ENCODE results near the gene WWOX. TPM values are rescaled to one million over a fixed set of nuclear protein-coding genes. Genes with fewer than 3 reads are reported as not detected.

Gene WWOX
- total RNA-seq, 1 experiment from 2014 or later: 5.3 TPM

DNA sequence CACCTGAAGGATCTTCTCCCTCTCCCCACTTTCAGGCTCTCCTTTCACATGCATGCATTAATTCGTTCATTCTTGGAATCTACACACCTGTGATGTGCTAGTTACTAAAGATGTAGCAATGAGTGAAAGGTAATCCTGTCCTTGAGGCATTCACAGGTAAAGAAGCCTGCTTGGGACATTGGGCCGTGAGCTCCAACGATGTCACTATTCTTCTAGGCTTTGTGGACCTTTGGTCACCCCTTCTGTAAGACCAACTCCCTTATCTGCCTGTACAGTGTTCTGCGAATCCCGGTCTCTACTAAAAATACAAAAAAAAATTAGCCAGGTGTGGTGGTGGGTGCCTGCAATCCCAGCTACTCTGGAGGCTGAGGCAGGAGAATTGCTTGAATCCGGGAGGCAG lies 892.5 kb downstream of the WWOX start:
- in situ Hi-C loops (cut with HindIII; ENCODE audit: low pct_unique_long_range_greater_than_20kb, low sequenced_read_pairs): no loop called here

DNA sequence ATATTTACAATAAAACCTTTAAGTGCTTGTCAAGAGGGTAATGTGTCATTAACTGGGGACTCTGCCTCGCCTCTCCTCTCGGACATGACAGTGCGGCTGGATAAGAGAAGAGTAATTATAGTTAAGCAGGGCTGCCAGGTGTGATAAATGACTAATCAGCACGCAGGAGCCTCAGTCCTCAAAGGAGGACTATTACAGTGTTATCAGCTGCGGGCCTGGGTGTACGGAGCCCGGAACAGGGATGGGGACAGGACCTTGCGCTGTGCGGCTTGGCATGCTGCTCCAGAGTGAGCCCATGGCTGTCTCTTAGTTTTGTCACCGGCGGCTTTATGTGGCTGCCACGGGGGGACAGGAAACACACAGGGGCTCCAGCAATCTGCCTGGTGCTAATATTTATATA lies 893.9 kb downstream of the WWOX start:
- DNase-seq (ENCODE audit: low read depth, low spot score): no peak
- in situ Hi-C loops (cut with HindIII; ENCODE audit: low pct_unique_long_range_greater_than_20kb, low sequenced_read_pairs): no loop called here

More for the DNA sequence above, 892.5 kb downstream of the WWOX start:
- DNase-seq (ENCODE audit: low read depth, low spot score): no peak

DNA sequence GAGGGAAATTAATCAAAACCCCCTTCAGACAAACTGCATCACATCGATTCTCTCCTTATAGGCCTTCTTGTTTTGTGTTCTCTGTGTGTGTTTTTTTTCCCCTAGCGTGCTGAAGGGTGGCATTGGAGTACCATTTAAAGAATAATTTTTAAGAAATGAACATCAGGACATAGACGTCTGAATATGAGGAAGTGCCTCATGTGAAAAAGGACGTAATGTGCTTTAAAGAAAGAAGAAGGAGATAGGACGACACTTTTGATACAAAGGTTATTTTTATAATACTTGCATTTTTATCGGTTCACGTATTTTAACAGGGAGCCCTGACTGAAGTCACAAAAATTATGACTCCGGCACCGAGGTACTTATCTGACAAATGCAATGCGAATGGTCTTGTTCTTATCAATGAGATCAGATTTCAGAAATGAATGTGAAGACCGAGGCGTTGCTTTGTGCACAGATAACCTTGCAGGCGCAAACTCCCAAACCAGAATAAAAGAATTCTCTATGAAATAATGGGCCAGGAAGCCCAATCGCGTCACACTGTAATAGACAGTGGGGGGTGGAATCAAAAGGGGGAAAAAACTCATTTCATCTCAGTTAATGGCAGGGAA lies 894.8 kb downstream of the WWOX start:
- no peak for DNase-seq (ENCODE audit: low read depth, low spot score)

DNA sequence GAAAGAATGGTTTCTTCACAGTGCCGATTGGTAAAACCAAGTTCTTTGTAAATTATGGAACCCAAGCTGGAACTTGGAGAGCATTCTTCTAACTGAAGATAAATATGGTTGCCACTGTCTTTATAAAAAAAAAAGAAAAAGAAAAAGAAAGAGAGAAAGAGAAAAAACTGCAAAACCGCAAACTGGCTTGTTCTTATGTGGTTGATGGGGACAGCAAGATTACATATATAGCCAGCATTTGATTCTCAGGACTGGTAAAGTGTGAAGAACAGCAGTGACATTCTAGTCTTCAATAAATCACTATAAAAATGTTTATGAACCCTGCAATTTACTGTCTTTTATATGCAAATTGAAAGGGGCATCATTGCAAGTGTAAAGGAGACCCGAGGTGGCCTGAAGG lies 896.0 kb downstream of the WWOX start:
- no peak for DNase-seq (ENCODE audit: low read depth, low spot score)
- in situ Hi-C loops (cut with HindIII; ENCODE audit: low pct_unique_long_range_greater_than_20kb, low sequenced_read_pairs): no loop called here

More for the DNA sequence above, 894.8 kb downstream of the WWOX start:
- in situ Hi-C loops (cut with HindIII; ENCODE audit: low pct_unique_long_range_greater_than_20kb, low sequenced_read_pairs): no loop called here

DNA sequence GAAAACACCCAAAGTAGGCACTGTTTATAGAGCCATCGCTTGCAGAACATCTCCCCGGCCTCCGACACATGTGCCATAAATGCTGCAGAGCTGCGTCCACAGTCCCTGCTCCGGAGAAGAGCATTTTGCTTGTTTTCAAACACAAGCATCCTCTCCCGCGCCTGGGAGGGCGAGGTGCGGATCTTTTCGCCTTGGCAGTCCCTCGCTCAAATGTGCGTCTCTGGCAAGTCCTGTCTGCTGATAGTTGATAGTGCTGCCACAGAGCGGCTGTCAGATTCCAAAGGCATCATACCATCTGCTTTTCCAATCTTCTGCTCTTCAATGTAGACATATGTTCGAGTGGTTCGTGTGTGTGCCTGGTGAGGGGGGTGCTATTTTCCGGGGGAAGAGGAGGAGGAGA lies 897.3 kb downstream of the WWOX start:
- no peak for DNase-seq (ENCODE audit: low read depth, low spot score)
- in situ Hi-C loops (cut with HindIII; ENCODE audit: low pct_unique_long_range_greater_than_20kb, low sequenced_read_pairs): no loop called here

DNA sequence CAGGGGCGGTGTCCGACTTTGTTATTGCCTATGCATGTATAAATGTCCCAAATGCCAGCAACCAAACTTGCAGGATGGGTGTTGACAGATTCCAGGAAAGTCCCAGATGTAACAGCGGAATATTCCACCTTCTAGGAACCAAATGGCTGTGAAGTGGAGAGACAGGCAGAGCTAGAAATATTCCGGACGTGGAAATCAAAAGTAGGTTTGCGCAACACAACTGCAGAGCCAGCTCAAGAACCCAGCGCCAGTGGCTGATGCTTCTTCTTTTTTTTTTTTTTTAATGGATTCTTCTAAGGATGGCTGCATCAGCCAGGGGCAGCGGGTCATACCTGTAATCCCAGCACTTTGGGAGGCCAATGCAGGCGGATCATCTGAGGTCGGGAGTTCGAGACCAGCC lies 899.4 kb downstream of the WWOX start:
- DNase-seq (ENCODE audit: low read depth, low spot score): no peak
- in situ Hi-C loops (cut with HindIII; ENCODE audit: low pct_unique_long_range_greater_than_20kb, low sequenced_read_pairs): no loop called here

DNA sequence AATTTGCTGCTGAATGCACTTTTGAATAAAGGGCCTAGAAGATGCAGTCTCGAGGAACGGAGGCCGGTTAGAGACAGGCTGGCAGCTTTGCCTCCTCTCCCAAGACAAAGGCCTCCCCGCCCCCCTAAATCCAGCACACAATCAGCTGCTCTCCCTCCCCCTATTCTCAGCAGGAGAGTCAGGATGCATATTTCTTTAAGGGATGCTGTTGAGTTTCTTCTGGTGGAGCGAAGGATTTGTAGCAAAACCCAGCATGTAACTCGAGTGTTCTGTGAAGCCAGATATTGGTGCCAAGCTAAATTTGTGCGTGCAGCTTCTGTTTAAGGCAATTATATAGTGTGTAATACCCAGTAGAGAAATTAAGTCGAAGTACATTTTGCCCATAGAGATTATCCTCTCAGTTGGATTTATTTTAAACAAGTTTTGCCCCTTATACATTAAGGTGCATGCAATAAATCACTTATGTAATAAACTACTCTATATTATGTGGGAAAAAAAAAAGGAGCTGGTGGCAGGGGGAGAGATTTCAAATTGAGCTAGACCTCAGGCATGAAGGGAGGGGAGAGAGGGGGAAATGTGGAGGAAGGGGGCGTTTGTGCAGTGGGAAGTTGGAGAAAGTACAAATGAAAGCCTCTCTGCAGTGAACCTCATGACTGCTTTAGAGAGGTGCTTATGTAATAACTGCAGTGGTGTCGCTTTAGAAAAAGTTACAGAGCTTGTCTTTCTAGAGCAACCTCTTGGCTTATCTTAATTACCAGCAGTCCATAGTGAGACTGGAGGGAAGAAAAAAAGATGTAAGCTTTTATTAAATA lies 901.9 kb downstream of the WWOX start:
- in situ Hi-C loops (cut with HindIII; ENCODE audit: low pct_unique_long_range_greater_than_20kb, low sequenced_read_pairs): no loop called here
- no peak for DNase-seq (ENCODE audit: low read depth, low spot score)

DNA sequence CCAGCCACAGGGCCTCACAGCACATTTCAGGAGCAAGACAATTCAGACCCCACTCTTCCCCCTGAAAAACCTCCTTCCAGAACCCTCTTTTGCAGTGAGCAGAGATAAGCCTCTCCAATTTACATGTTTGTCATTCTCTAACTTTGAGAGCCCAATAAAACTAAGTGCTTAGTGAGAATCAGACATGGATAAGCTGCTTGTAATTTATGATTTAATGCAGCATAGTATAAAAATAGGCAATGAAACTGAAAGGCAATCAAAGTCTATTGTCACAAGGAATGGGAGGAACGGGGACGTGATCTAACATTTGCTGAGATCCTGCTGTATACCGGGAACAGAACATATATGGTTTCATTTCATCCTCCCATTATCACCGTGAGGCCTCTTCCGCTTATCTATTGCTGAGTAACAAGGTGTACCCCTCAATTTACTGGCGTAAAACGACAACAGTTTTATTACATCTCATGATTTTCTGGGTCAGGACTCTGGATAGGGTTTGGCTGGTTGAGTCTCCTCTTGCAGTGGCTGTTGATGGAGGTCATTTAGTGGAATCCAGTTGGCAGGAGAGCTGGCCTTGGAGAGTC lies 903.7 kb downstream of the WWOX start:
- in situ Hi-C loops (cut with HindIII; ENCODE audit: low pct_unique_long_range_greater_than_20kb, low sequenced_read_pairs): no loop called here
- DNase-seq (ENCODE audit: low read depth, low spot score): no peak

DNA sequence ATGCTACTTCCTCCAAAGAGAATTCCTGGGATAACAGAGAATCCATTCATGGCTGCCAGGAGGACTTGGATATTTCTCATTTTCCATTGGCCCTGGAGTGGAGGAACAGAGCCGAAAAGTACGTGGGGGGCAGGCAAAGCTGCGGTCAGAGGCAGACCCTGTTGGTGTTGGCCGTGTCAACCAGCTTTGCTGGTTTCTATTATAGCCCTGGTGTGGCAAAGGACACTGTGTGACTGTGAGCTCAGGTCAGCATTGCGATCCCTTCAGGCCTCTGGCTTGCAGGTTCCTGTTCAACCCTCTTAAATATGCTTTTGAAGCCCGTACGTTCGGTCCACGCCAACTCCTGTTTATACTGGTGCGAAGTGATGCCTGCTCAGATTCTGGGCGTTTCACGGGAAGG lies 904.9 kb downstream of the WWOX start:
- no peak for DNase-seq (ENCODE audit: low read depth, low spot score)
- in situ Hi-C loops (cut with HindIII; ENCODE audit: low pct_unique_long_range_greater_than_20kb, low sequenced_read_pairs): no loop called here

DNA sequence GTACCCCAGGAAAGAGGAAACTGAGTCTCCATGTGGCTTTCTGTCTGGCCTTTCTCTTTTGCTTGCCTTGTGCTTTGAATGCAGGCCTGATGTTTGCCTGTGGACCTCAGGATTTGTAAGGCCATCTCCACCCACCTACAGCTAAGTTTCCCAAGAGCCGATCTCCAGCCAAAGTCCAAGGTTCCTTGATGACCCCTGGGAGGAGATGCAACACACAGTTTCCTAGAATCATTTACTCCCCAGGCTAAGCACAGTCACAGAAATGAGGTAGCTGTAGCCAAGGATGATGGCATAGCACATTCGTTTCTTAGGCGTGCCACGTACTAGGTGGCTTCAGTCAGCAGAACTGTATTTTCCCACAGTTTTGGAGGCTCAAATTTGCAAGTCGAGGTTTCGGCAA lies 905.6 kb downstream of the WWOX start:
- in situ Hi-C loops (cut with HindIII; ENCODE audit: low pct_unique_long_range_greater_than_20kb, low sequenced_read_pairs): no loop called here
- DNase-seq (ENCODE audit: low read depth, low spot score): no peak

DNA sequence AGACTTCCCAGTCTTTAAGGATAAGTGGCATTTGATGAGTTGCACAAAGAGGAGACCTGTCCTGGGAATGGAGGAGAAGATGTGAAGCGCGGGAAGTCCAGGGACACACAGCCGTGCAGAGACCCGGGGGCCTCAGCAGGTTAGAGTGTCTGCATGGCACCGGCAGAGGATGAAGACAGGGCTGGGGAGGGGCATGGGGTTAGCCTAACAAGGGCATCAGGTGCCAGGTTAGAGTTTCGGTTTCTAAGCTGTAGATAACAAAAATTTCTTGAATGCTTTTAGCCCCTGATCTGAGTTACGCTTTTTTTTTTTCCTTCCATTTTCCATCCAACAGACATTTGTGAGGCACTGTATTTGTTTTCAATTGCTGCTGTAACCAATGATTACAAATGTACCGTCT lies 906.8 kb downstream of the WWOX start:
- in situ Hi-C loops (cut with HindIII; ENCODE audit: low pct_unique_long_range_greater_than_20kb, low sequenced_read_pairs): no loop called here
- no peak for DNase-seq (ENCODE audit: low read depth, low spot score)

DNA sequence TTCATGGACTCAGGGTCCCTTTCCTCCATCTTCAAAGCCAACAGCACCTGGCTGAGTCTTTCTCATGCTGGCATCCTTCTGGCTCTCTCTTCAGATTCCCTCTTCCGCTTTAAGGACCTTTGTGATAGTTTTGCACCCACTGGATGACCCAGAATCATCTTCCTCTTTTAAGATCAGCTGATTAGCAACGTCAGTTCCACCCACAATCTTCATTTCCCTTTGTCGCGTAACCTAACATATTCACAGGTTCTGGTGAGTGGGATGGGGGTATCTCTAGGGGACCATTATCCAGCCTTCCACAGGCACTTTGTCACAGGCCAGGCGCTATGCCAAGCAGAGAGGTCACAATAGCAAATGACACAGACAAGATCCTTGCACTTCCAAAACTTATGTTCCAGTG lies 907.3 kb downstream of the WWOX start:
- in situ Hi-C loops (cut with HindIII; ENCODE audit: low pct_unique_long_range_greater_than_20kb, low sequenced_read_pairs): no loop called here
- DNase-seq (ENCODE audit: low read depth, low spot score): no peak

DNA sequence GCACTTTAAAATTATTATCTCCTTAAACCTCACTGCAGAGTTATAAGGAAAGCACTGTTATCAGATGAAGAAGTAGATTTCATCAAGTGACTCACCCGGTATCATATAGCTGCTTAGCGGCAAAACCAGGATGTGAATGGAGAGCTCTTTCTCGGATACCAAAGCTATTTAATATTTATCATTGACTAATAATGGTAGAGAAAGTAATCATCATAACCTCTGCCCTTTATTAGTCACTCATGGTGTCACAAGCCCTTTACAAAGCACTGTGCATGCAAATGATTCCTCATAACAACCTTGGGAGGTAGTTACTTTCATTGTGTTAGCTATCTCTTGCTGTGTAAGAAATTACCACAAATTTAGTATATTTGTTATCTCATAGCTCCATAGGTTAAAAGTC lies 908.2 kb downstream of the WWOX start:
- in situ Hi-C loops (cut with HindIII; ENCODE audit: low pct_unique_long_range_greater_than_20kb, low sequenced_read_pairs): no loop called here
- no peak for DNase-seq (ENCODE audit: low read depth, low spot score)

DNA sequence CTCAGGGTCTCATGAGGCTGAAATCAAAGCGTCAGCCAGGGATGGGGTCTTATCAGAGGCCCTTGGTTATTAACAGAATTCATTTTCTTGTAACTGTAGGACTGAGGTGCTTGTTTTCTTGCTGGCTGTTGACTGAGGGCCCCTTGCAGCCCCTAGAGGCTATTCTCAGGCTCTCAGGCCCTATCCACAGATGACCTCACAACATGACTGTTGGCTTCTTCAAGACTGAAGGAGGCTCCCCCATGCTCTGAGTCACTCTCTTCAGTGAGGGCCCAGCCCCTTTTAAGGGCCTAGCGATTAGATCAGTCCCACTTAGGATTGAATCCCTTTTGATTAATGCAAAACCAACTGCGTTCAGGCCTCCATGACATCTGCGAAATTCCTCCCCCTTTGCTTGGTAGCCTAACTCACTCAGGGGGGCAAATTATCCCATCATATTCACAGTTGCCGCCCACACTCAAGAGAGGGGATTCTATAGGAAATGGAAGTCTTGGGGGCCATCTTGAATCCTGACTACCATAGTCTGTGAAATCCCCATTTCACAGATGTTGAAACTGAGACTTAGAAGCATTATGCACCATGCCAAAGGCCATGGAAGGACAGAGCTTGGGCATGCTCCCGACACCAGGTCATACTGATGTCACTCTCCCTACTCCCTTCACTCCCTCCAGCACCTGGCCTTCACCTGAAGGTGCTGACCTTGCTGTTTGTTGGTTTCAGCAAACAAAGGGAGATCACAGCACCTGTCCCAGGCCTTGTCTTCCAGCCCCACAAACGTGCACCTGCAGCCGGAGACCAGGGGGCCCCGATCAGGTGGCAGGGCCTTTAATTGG lies 908.8 kb downstream of the WWOX start:
- in situ Hi-C loops (cut with HindIII; ENCODE audit: low pct_unique_long_range_greater_than_20kb, low sequenced_read_pairs): no loop called here
- no peak for DNase-seq (ENCODE audit: low read depth, low spot score)

DNA sequence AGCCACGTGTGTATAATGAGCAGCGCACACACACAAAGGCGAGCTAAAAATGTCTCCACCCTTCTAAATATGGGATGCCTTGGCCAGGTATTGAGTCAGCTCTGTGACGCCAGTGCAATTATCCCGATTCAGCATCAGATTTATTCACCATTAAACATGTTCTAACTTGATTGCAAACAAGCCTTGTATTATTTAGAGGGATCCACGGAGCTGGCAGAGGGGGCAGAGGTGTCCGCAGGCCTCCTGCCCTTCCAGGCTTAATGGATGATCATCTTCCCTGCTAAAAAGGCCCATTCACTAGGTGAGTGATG lies 909.4 kb downstream of the WWOX start:
- in situ Hi-C loops (cut with HindIII; ENCODE audit: low pct_unique_long_range_greater_than_20kb, low sequenced_read_pairs): no loop called here
- DNase-seq (ENCODE audit: low read depth, low spot score): no peak

DNA sequence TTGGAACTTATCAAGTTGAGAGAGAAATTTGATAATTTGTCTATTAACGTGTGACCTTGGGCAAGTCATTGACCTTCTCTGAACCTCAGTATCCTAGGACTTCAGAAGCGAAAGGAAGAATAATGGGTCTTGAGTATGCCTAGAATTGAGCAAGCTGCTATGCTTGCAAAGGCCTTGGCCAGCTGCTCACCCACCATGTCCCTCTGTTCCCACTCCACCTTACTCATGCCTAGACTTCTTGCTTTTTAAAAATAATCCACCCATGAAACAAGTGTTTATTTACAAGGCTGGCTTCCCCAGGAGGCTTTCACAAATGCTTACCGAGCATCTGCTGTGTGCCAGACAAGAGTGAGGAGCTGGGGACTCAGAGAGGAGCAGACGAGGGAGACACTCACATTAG lies 910.4 kb downstream of the WWOX start:
- in situ Hi-C loops (cut with HindIII; ENCODE audit: low pct_unique_long_range_greater_than_20kb, low sequenced_read_pairs): no loop called here

DNA sequence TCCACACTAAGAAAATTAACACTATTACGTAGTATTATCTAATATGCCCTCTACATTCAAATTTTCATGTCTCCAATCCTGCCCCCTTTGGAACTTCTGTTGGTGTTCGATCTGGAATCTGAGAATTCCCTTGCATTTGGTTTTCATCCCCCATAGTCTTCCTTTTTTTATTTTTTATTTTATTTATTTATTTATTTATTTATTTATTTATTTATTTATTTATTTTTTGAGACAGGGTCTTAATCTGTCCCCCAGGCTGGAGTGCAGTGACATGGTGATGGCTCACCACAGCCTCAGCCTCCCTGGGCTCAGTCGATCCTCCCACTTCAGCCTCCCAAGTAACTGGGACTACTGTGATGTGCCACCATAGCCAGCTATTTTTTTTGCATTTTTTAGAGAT lies 911.8 kb downstream of the WWOX start:
- in situ Hi-C loops (cut with HindIII; ENCODE audit: low pct_unique_long_range_greater_than_20kb, low sequenced_read_pairs): no loop called here
- DNase-seq (ENCODE audit: low read depth, low spot score): no peak

More for the DNA sequence above, 910.4 kb downstream of the WWOX start:
- no peak for DNase-seq (ENCODE audit: low read depth, low spot score)

DNA sequence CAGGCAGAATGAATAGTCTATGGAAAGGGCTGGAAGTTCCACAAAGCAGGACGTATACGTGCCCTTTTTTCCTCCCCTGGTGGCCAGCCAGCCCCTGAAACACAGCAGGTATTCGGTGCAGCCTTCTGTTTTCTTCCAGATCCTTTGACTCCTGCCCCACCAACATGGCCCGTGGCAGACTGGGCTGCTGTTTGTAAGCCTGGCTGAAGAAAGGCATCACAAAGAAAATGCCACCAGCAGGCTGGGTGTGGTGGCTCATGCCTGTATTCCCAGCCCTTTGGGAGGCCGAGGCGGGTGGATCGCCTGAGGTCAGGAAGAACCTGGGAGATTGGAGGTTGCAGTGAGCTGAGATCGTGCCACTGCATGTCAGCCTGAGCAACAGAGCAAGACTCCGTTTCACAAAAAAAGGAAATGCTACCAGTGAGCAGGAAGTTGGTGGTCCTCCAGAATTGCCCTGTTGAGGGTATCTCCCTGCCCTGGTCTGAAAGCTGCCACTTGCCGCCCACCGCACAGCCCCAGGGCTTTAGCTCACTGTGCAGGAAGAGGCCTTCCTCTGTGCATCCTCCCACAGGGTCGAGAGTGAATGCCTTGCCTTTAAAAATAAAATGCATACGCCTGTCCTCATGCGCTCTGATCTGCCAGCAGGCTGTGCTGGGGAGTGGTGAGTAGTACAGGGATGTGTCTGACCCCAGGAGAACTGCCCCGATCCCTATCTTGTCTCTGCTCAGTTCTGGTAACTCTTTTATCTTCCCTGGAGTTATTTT lies 913.4 kb downstream of the WWOX start:
- in situ Hi-C loops (cut with HindIII; ENCODE audit: low pct_unique_long_range_greater_than_20kb, low sequenced_read_pairs): no loop called here
- DNase-seq (ENCODE audit: low read depth, low spot score): peak; percentile 2
